ENCODE data around the gene METTL4.

Gene METTL4, protein sequence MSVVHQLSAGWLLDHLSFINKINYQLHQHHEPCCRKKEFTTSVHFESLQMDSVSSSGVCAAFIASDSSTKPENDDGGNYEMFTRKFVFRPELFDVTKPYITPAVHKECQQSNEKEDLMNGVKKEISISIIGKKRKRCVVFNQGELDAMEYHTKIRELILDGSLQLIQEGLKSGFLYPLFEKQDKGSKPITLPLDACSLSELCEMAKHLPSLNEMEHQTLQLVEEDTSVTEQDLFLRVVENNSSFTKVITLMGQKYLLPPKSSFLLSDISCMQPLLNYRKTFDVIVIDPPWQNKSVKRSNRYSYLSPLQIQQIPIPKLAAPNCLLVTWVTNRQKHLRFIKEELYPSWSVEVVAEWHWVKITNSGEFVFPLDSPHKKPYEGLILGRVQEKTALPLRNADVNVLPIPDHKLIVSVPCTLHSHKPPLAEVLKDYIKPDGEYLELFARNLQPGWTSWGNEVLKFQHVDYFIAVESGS

DNA sequence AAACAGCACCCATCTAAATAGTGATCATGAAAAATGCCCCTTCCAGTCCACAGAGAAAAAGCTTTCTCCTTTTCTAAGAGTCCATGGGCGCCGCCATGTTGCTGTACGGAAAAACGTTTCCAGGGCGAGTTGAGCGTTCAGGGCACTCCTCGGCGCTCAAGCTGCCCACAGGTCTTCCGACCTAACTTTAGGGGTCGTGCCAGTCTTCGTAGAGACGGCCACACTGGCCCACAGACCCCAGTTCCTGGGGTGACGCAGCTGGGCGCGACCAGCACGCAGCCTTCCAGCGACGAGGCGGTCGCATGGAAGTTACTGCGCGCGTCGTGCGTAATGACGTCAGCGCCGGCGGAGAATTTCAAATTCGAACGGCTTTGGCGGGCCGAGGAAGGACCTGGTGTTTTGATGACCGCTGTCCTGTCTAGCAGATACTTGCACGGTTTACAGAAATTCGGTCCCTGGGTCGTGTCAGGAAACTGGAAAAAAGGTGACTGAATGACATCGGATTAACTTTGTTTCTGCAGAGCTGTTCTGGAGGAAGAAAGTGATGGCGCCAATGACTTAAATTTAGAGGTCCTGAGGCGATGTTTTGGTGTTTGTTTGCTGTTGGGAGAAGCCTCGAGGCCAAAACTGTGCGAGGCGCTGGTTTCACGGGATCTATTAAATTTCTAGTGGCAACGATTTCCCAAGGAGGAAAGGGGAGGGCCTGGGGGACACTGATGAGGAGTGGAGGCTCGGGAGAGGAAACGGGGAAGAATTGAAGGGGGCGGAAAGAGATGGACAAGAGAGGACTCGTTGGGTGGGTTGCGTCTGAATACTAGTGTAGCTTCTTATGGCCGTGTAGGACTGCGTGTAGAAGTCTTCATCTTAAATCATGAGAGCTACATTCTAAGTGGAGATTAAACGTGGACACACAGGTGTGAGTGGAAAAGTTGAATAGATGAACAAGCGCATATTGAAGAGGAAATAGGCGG lies at the start of gene METTL4, which contains the start of gene NDC80:
Gene METTL4 (minus strand): TSS at position 306 of the 971 bp plus-strand sequence. CDS start 4,289 bp downstream, outside the sequence.
Gene NDC80 (plus strand): TSS at position 358 of the 971 bp plus-strand sequence. CDS start 1,429 bp downstream, outside the sequence.
- peak; percentile 85 for DNase-seq

DNA sequence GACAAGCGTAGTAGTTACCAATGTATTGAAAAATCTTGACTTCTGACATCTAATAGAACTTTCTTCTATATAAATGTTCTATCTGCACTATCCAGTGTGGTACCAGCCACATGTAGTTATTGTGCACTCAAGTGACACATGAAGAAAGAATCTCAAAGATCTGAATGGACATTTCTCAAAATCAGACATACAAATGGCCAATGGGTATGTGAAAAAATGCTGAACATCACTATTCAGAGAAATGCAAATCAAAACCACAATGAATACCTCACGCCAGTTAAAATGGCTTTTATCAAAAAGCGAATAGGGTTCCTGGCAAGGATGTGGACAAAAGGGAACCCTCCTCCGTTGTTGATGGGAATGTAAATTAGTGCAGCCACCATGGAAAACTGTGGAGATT lies 46.7 kb upstream of the METTL4 start:
- no peak for DNase-seq

DNA sequence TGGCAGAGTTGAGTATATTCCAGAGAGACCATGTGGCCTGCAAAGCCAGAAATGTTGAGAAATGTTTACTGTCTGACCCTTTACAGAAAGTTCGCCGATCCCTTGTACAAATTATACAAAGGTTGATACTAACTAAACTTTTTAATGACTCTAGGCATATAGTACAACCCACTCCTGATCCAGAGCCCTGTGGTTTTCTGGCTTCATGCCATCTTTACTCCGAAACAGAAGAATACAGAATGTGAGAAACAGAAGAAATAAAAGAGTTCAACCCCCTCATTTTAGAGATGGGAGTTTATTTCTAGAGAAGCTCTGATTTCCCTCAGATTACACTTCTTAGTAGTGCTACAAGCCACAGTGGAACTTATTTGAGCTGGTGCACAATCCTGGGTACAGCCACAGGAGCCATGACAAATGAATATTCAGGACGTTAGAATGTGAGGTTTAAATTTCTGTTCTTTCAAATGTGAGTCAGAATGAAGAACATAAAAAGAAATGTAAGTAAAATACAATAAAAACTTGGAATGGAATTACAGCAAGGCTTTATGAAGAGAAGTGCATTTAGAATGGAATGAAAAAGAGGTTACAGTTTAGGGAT lies 46.2 kb upstream of the METTL4 start:
- DNase-seq, result no peak

DNA sequence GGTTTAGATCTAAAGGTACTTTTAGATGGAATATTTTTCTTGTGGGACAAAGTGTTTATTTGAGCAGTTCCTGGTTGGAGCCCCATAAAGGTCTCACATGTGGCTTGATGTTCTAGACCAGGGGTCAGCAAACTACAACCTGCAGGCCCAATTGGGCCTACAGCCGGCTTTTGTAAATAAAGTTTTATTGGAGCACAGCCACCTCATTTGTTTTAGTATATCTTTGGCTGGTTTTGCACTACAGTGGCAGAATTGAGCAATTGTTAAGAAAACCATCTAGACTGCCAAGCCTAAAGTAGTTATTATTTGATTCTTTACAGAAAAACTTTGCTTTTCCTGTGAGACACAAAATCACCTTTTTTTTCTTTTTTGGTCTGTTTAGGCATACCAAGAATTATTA lies 41.7 kb upstream of the METTL4 start:
- DNase-seq, result no peak

DNA sequence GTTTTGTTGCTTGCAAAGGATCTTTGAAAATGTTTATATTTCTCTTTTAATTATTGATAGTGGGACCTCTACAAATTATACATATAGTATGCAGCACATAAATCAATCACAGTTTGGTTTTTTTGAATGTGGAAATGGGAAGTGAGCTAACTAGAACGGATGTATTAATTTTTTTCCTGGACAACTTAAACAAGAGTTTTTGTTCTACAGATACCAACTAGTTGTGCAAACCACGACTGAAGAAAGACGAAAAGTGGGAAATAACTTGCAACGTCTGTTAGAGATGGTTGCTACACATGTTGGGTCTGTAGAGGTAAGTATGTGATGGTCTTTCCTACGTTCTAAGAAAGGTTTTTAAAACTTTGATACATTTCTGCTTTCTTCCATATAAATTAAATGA lies 39.2 kb upstream of the METTL4 start:
- no peak for DNase-seq

DNA sequence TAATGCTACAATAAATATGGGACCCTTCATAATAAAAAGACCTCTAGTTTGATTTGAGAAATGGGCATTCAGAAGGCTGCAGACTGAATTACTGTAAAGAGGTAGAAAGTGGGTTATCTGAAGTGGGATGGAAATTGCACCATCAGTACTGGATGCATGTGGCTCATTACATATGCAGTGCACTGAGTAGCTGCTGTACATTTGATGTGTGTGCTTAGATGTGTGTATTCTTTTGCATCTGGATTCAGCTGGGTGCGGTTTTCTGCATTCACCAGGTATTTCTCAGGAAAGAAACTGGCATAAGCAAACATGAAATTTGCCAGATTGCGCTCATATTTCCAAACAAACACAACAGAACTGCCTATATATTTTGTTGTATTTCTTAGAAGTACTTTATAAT lies 38.3 kb upstream of the METTL4 start:
- no peak for DNase-seq

DNA sequence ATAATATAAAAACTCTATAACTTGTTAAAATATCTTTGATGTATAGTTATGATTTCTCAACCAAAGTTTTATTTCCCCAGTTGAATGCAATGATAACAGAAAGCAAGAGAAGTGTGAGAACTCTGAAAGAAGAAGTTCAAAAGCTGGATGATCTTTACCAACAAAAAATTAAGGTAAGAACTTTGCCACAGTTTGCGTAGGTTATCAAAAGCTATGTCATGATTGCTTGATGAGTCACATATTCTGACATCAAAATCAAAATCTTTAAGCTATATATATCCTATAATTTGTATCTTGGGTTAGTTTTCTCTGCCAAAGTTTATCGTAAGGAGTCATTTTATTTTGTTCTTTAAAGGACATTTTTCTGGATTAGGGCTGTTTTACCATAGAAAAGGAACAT lies 35.0 kb upstream of the METTL4 start:
- no peak for DNase-seq

DNA sequence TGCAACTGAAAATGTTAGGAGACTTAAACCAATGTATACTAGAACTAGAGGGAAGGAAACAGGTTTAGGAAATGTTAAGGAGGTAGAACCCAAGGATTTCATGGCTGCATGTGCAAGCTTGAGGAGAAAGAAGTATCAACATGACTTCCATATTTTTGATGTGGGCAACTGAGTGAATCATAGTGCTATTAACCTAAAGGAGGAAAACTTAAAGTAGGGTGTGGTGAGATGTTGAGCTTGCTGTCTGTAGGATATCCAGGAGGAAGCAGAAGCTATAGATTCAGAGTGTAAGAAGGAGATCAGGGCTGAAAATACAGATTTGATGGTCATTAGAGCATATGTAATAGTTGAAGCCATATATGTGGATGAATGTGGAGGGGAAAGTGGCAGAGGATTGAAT lies 31.5 kb upstream of the METTL4 start:
- DNase-seq, result no peak

DNA sequence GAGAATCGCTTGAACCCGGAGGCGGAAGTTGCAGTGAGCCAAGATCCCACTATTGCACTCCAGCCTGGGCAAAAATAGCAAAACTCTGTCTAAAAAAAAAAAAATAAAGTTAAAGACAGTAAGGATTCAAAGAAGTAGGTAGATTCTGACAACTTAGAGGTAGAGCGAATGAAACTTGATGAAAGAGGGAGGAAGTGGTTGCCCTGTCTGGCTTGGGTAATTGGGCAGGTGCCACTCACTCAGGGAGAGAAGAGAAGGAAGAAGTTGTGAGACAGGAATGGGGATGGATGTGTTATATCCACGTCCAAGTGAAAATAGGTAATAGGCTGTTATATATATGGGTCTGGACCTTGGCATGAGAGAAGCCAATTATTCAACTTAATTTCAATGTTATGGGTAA lies 26.3 kb upstream of the METTL4 start:
- DNase-seq, result no peak

DNA sequence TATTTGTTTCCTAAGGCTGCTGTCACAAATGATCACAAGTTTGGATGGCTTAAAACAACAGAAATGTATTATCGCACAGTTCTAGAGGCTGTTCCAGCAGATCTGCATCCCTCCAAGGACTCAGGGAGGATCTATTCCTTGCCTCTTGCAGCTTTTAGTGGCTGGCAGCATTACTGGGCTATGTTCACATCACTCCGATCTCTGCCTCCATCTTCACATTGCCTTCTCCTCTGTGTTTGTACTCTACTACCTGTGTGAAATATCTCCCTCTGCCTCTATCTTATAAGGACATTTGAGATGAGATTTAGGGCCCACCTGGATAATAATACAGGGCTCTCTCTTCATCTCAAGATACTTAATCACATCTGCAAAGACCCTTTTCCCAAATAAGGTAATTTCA lies 19.0 kb upstream of the METTL4 start:
- no peak for DNase-seq

DNA sequence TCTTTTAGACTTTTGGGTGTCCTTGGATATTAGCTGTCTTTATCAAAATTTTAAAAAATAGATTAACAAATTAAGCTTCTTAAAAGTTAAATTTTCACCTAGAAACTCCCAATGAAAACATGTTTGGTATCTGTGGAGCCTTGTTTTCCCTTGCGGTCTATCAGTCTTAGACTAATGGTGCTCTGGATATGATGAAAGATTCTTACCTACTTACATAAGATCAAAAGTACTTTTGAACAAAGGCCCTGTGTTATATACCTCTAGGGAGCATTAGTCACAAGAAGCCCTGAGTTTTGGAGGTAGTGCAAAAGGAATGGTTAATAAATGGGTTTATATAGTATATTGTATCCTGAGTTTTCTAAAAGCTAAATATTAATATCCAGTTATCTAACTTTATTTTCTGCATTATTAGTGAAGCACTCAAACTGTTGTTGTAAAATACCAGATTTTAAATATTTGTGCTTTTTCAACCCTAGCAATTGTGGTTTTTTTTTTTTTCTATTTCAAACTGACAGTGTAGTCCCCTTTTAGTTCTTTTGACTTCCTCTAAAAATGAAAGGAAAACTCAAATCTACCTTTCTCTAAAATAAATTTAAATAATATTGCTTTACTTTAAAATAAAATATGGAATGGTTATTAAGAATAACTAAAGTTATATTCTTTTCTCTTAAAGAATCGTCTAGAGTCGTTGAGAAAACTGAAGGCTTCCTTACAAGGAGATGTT lies 18.2 kb upstream of the METTL4 start:
- DNase-seq, result no peak

DNA sequence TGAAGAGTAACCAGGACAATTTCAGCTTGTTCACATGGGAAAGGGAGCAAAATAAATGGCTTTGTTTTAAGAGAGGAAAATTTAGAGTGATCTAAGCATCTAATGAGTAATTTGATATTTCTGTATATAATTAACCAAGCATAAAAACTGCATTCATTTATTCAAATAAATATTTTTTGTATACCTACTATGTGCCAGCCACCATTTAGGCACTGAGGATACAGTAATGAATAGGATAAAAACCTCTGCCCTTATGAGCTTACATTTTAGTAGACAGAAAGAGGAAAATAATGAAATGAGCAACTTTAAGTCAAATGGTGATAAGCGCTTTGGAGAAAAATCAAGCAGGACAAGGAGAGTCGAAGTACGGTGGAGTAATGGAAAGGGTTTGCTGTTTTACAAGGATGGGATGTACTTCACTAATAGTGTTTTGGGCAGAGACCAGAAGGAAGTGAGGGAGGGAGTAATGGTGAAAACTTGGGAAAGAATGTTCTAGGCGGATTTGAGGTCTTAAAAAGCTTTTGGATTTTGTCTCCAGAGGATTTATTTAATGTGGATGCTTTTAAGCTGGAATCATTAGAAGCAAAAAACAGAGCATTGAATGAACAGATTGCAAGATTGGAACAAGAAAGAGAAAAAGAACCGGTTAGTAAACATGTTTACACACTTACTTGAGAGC lies 17.5 kb upstream of the METTL4 start:
- DNase-seq, result no peak

DNA sequence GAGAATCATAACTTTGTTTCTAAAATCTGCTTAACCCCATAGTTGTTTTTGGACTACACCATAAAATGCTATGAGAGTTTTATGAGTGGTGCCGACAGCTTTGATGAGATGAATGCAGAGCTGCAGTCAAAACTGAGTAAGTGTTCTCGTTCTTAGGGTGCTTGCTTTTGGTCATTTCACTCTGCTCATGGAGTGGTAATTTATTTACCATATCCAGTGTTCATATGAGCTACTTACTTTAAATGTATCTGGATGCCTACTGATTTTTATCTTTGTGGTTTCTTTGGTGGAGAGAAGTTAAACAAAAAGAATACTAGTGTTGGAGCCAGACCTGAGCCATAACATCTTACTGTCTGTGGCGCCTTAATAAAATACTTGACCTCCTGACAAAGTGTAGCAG lies 16.5 kb upstream of the METTL4 start:
- DNase-seq, result peak; percentile 62

DNA sequence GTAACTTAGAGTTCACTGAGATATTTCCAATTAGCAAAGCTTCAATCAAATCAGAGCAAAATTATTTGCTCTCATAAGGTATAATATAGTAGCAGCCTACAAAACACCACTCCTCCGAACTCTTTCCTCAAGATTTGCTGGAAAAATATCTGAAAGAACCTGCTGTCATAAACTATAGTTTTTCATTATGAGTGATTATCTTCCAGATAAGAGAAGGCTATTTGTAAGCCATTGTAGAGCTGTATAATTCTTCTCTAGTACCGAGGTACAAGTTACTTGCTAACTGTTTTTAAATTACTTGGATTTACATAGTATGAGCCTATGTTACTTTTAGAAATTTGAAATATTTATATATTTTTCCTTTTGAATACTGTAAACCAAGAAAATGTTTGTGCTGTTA lies 2.1 kb upstream of the METTL4 start:
- DNase-seq, result no peak

DNA sequence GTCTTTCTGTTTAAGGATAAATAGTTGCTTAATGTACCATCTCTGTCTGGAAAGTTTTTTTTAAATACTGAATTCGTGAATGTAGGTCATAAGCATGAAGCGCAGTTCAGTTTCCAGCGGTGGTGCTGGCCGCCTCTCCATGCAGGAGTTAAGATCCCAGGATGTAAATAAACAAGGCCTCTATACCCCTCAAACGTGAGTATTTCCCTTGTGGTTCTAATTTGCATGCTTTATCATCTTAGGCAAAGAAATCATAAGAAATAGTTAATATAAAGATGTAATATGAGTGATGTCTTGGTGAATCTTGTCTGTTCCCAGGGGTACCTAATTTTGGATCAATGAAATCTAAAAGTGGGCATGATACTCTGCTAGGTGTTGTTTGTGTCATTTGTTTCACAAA lies 1.6 kb upstream of the METTL4 start:
- no peak for DNase-seq

DNA sequence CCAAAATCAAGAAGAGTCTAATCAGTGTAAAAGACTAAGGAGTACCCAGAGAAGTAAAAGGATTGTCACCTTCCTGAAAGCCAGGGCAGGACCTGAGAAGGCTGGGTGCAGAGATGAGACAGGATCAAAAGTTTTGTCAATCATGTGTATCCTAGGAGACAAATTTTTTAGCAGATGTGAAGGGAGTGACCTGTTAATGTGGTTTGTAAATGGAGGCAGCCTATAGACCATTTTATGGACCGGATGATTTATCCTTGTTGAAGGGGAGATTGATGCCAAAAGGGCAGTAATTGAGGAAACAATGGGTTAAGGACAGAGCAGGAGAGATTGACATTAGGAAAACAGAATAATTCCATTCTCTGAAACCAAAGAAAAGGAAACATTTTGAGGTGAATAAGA lies 865 bp upstream of the METTL4 start:
- peak; percentile 40 for DNase-seq

DNA sequence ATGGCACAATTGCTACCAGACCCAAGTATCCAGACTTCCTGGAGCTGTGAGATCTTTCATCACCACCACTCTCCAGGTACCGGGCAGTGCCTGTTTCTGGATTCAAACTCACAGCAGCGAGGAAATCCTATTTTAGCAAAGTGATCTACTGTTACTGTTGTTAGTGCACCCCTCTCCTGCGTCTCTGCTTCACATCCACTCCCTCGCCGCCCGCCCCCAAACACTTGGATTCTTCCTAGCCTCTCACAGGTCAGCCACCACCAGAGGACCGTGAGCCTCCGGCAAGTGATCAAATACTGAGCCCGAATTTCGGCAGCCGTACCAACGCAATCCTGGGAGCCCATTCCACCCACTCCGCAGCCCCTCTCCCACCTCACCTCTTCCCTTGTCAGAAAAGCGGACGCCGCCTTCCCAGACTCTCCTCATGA lies 519 bp downstream of the METTL4 start:
- DNase-seq, result peak; percentile 80

DNA sequence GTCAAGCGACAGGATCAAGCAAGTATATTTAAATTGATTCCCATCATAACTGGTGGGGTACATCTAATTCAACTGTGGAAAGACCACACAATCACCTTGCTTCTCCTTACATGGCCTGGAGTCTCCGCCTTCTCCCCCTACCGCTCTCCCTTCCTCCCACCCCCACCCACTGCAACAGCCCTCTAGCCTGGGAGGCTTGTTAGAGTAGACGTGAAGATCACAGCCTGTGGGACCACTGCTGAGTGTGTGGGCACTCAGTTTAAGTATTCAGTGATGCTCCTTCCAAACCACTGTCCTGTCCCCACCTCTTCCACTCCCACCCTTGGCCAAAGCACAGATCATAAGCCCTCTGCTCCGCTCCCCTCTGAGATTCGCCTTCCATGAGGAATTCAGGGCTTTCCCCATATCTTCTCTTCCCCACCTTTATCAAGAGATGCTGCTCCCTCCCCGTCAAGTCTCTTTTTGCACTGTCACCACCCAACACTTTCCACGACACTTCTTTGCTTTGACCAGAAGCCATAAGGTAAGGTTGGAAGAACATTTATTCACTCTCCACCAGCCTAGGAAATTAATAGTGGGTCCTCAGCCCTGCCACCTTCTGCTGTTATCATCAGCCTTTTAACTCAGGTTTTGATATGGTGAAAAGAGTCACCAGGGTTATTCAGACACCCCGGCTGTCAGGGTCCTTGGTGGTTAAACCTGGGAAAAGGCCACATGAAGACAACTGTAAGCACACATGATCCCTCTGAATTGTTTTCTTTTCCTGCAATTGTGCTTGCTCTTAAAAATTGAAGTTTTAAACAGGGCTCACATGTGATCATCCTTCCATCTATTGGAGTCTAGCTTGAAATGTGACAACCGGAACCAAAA lies 1.7 kb downstream of the METTL4 start:
- DNase-seq, result no peak

DNA sequence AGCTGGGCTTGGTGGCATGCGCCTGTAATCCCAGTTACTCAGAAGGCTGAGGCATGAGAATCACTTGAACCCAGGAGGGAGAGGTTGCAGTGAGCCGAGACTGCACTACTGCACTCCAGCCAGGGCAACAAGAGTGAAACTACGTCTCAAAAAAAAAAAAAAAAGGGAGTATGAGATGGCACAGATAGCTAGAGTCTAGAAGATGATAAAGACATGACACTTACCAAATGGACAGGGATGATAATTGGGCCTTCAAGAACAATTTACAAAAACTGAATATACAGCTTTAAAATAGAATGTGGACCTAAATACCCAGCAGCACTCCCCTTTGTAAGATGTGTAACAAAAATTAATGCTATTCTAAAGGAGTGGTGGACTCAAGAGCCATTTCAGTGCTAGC lies 2.7 kb downstream of the METTL4 start:
- DNase-seq, result no peak

DNA sequence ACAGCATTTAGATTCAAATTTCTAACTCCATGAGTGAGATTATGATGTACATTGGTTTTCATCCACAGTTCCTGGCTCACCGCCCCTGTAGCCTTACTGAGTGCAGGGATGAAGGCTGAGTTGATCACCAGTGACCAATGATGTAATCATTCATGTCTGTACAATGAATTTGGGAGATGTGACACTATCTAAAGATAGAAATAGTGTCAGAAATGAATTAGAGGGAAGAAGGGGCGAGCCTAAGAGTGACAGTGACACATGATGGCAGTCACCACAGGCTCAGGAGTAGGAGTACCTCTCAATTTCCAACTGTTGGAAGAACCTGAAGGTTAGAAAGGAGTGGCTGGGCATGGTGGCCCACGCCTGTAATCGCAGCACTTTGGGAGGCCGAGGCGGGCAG lies 3.2 kb downstream of the METTL4 start:
- DNase-seq, result no peak

DNA sequence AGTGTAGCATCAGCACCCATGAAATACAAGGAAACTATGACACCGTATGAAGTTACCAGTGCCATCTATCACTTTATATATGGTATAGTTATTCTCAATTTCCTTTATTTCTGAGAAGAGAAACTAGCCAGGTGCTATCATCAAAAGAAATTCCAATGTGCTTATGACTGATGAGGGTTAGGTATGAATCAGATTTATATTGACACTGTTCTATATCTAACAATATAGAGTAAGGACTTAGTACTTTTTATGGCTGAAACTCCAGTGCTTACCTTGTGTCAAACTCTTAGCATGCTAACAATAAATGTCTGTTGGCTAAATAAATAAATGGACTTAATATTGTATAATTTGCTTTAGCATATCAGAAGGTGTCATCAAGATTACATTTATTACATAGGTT lies 6.9 kb downstream of the METTL4 start:
- no peak for DNase-seq
